ENCODE results near the gene GRK3.

- no peak for TF ChIP-seq CTCF (IDR thresholded peaks at IDR 0.05 in 2 of 3, conservative IDR thresholded peaks at IDR 0.05 in 1 of 3; ENCODE audit: control insufficient read depth in 2 of 3, extremely low read depth in 1 of 3, insufficient read depth in 1 of 3, low read depth in 3 of 3, low read length in 3 of 3)
- TF ChIP-seq PKNOX1 (IDR thresholded peaks at IDR 0.05) = no peak
- no peak for TF ChIP-seq SMC3 (IDR thresholded peaks at IDR 0.05; ENCODE audit: borderline replicate concordance, low read length)
- TF ChIP-seq CEBPB (IDR thresholded peaks at IDR 0.05; ENCODE audit: borderline replicate concordance in 1 of 2, low read depth in 2 of 2, low read length in 2 of 2) = no peak
- no peak for TF ChIP-seq REST (IDR thresholded peaks at IDR 0.05; ENCODE audit: low read depth, low read length)
- TF ChIP-seq POLR2A (IDR thresholded peaks at IDR 0.05; ENCODE audit: low read depth, low read length) = no peak
- no peak for TF ChIP-seq PBX3 (IDR thresholded peaks at IDR 0.05; ENCODE audit: insufficient replicate concordance, low read depth, low read length)
- no peak for TF ChIP-seq EP300 (IDR thresholded peaks at IDR 0.05; ENCODE audit: borderline replicate concordance in 1 of 2, control insufficient read depth in 1 of 2, low read depth in 2 of 2, low read length in 2 of 2)
- TF ChIP-seq HDGF (IDR thresholded peaks at IDR 0.05) = no peak
- TF ChIP-seq BCL3 (IDR thresholded peaks at IDR 0.05; ENCODE audit: borderline replicate concordance, insufficient read depth, low read depth, low read length, poor library complexity, severe bottlenecking) = no peak
- TF ChIP-seq EGR1 (IDR thresholded peaks at IDR 0.05; ENCODE audit: borderline replicate concordance in 1 of 2, low read depth in 2 of 2, low read length in 2 of 2) = no peak
- no peak for TF ChIP-seq SP1 (IDR thresholded peaks at IDR 0.05; ENCODE audit: low read depth, low read length)
- TF ChIP-seq HCFC1 (IDR thresholded peaks at IDR 0.05; ENCODE audit: low read length) = no peak
These were observed 163.6 kb downstream of the GRK3 start for GRCh38 chr22:25728071-25728470.

Data from GM12878 (cell line).